Measurements from ENCODE around the gene CSF3R. TPM values are rescaled to one million over a fixed set of nuclear protein-coding genes. Genes with fewer than 3 reads are reported as not detected.

Gene CSF3R
- total RNA-seq, 1 experiment from 2014 or later, result not detected

- H2AFZ ChIP-seq (ENCODE audit: low read length), result no peak overlapping the region
- H4K20me1 ChIP-seq (ENCODE audit: low read length), result no peaks in the 10 kb centered on the region
- CTCF ChIA-PET, result interaction anchor here (0.5 kb wide), 1 partner anchor 71 kb away, joined by 3 read pairs; no protein-coding TSS in a partner anchor
- DNase-seq (no peak), ATAC-seq (no peak)
- H3K9me3 ChIP-seq (ENCODE audit: low read length), result no peaks in the 10 kb centered on the region
- H3K9ac ChIP-seq (ENCODE audit: low read length), result no peak overlapping the region
- H3K27ac ChIP-seq (ENCODE audit: low read length), result no peak overlapping the region
- no peaks in the 10 kb centered on the region for H3K9me2 ChIP-seq (replicated peaks; ENCODE audit: low read length)
- intact Hi-C loops (cut with micrococcal nuclease), result no loop called here
- no peaks in the 10 kb centered on the region for H3F3A ChIP-seq (ENCODE audit: low read length, unreplicated experiment)
- TF ChIP-seq CTCF (conservative IDR thresholded peaks at IDR 0.05; ENCODE audit: low read depth, low read length) (no peak), EZH2 (IDR thresholded peaks at IDR 0.05; ENCODE audit: low read length, unreplicated experiment) (no peak), EZH2phosphoT487 (IDR thresholded peaks at IDR 0.05; ENCODE audit: borderline replicate concordance, low read length) (no peak)
- no TSS peak for BruUV-seq (replicated peaks)
- H3K79me2 ChIP-seq (ENCODE audit: low read length), result no peaks in the 10 kb centered on the region
- H3K27me3 ChIP-seq (ENCODE audit: low read length), result no peaks in the 10 kb centered on the region
- no peaks in the 10 kb centered on the region for H3K4me1 ChIP-seq (ENCODE audit: insufficient read depth, low read length)
- H3K4me3 ChIP-seq (ENCODE audit: low read length), result no peak overlapping the region
- no peaks in the 10 kb centered on the region for H3K36me3 ChIP-seq (ENCODE audit: low read depth, low read length)
- H3K4me2 ChIP-seq (ENCODE audit: low read length), result no peak overlapping the region
- POLR2A ChIA-PET (ENCODE audit: unreplicated experiment), result no interaction called here
Measured at GRCh38 chr1:36471830-36472641, 10.7 kb downstream of the CSF3R start.

GRCh38 chr1:36469163-36469562 lies 13.6 kb downstream of the CSF3R start:
- Histone ChIP-seq H3K9me2 (replicated peaks; ENCODE audit: low read length) (no peaks in the 10 kb centered on the region), H3K9me3 (ENCODE audit: low read length) (no peaks in the 10 kb centered on the region), H3K79me2 (ENCODE audit: low read length) (no peaks in the 10 kb centered on the region), H3K4me1 (ENCODE audit: insufficient read depth, low read length) (peaks cover 12% of the 10 kb centered on the region), H3K4me3 (ENCODE audit: low read length) (no peak overlapping the region), H3K27ac (ENCODE audit: low read length) (no peak overlapping the region), H3K36me3 (ENCODE audit: low read depth, low read length) (no peaks in the 10 kb centered on the region), H3K27me3 (ENCODE audit: low read length) (no peaks in the 10 kb centered on the region), H3K4me2 (ENCODE audit: low read length) (no peak overlapping the region), H3K9ac (ENCODE audit: low read length) (no peak overlapping the region), H4K20me1 (ENCODE audit: low read length) (no peaks in the 10 kb centered on the region), H3F3A (ENCODE audit: low read length, unreplicated experiment) (no peaks in the 10 kb centered on the region), H2AFZ (ENCODE audit: low read length) (no peak overlapping the region)
- intact Hi-C loops (cut with micrococcal nuclease), result no loop called here
- no peak for DNase-seq
- no peak for ATAC-seq
- TF ChIP-seq CTCF (conservative IDR thresholded peaks at IDR 0.05; ENCODE audit: low read depth, low read length), result no peak
- no peak for TF ChIP-seq EZH2 (IDR thresholded peaks at IDR 0.05; ENCODE audit: low read length, unreplicated experiment)
- TF ChIP-seq EZH2phosphoT487 (IDR thresholded peaks at IDR 0.05; ENCODE audit: borderline replicate concordance, low read length), result no peak
- ChIA-PET CTCF (no interaction called here), POLR2A (ENCODE audit: unreplicated experiment) (interaction anchor here (0.6 kb wide), 1 partner anchor 19 kb away, joined by 3 read pairs; the partner anchor contains the start of gene OSCP1)
- no TSS peak for BruUV-seq (replicated peaks)

All from PC-3 (cell line).